ENCODE data around the gene CACNA1B. TPM values are rescaled to one million over a fixed set of nuclear protein-coding genes. Genes with fewer than 3 reads are reported as not detected.

CACNA1B gene
- total RNA-seq, 2 donors from 2014 or later = 3.6 to 7.9 TPM

- Mint-ChIP-seq H3K4me1 (no peaks in the 10 kb centered on the region), H3K27me3 (ENCODE audit: insufficient read depth) (no peaks in the 10 kb centered on the region), H3K36me3 (ENCODE audit: low read depth) (peaks cover 64% of the 10 kb centered on the region), H3K27ac (no peak overlapping the region), H3K4me3 (no peak overlapping the region), H3K9me3 (no peaks in the 10 kb centered on the region)
- H3K4me3 ChIP-seq (ENCODE audit: low read length) = no peak overlapping the region
- no peak for TF ChIP-seq CTCF (conservative IDR thresholded peaks at IDR 0.05)
- H3K27me3 ChIP-seq (ENCODE audit: control insufficient read depth, insufficient read depth, low read length, poor library complexity, severe bottlenecking) = no peaks in the 10 kb centered on the region
- no peak overlapping the region for H3K27ac ChIP-seq (ENCODE audit: low read depth, low read length)
- no peaks in the 10 kb centered on the region for H3K36me3 ChIP-seq (ENCODE audit: control insufficient read depth, insufficient read depth, low read length)
- H3K9me3 ChIP-seq (ENCODE audit: control insufficient read depth, low read length) = peaks cover 32% of the 10 kb centered on the region
- 73 to 90% methylated on average over 8 of the region's 8 CpGs for WGBS, 2 experiments (ENCODE audit: insufficient coverage in 1 of 2, insufficient read length in 1 of 2)
- peak; percentile 29 for DNase-seq
- no peak overlapping the region for H3K9ac ChIP-seq (ENCODE audit: extremely low read depth, low read length, poor library complexity, severe bottlenecking)
- no peaks in the 10 kb centered on the region for H3K4me1 ChIP-seq (ENCODE audit: control insufficient read depth, insufficient read depth, low read length)
These were observed 182.8 kb downstream of the CACNA1B start for GRCh38 chr9:138060365-138060764.

- peak; percentile 16 for DNase-seq
- H3K27me3 Mint-ChIP-seq (ENCODE audit: insufficient read depth) = no peaks in the 10 kb centered on the region
- H3K9ac ChIP-seq (ENCODE audit: extremely low read depth, low read length, poor library complexity, severe bottlenecking) = no peak overlapping the region
- no peak overlapping the region for H3K27ac ChIP-seq (ENCODE audit: low read depth, low read length)
- no peak for TF ChIP-seq CTCF (conservative IDR thresholded peaks at IDR 0.05)
- H3K27ac Mint-ChIP-seq = no peak overlapping the region
- H3K9me3 ChIP-seq (ENCODE audit: control insufficient read depth, low read length) = peaks cover 37% of the 10 kb centered on the region
- WGBS, 2 experiments (ENCODE audit: insufficient coverage in 1 of 2, insufficient read length in 1 of 2) = 83 to 94% methylated on average over 6 to 8 of the region's 8 CpGs
- H3K4me1 Mint-ChIP-seq = no peaks in the 10 kb centered on the region
- no peak overlapping the region for H3K4me3 ChIP-seq (ENCODE audit: low read length)
- H3K9me3 Mint-ChIP-seq = no peaks in the 10 kb centered on the region
- no peaks in the 10 kb centered on the region for H3K36me3 ChIP-seq (ENCODE audit: control insufficient read depth, insufficient read depth, low read length)
- H3K4me1 ChIP-seq (ENCODE audit: control insufficient read depth, insufficient read depth, low read length) = no peaks in the 10 kb centered on the region
- H3K4me3 Mint-ChIP-seq = no peak overlapping the region
- H3K36me3 Mint-ChIP-seq (ENCODE audit: low read depth) = peaks cover 66% of the 10 kb centered on the region
- no peaks in the 10 kb centered on the region for H3K27me3 ChIP-seq (ENCODE audit: control insufficient read depth, insufficient read depth, low read length, poor library complexity, severe bottlenecking)
These were observed 183.3 kb downstream of the CACNA1B start for GRCh38 chr9:138060881-138061280.

- H3K9ac ChIP-seq (ENCODE audit: extremely low read depth, low read length, poor library complexity, severe bottlenecking) = no peak overlapping the region
- Mint-ChIP-seq H3K27ac (no peak overlapping the region), H3K4me1 (no peaks in the 10 kb centered on the region), H3K36me3 (ENCODE audit: low read depth) (peaks cover 58% of the 10 kb centered on the region), H3K9me3 (no peaks in the 10 kb centered on the region), H3K4me3 (no peak overlapping the region), H3K27me3 (ENCODE audit: insufficient read depth) (no peaks in the 10 kb centered on the region)
- no peaks in the 10 kb centered on the region for H3K4me1 ChIP-seq (ENCODE audit: control insufficient read depth, insufficient read depth, low read length)
- H3K27me3 ChIP-seq (ENCODE audit: control insufficient read depth, insufficient read depth, low read length, poor library complexity, severe bottlenecking) = no peaks in the 10 kb centered on the region
- no peak overlapping the region for H3K27ac ChIP-seq (ENCODE audit: low read depth, low read length)
- DNase-seq = peak; percentile 48
- H3K4me3 ChIP-seq (ENCODE audit: low read length) = no peak overlapping the region
- no peaks in the 10 kb centered on the region for H3K36me3 ChIP-seq (ENCODE audit: control insufficient read depth, insufficient read depth, low read length)
- peaks cover 42% of the 10 kb centered on the region for H3K9me3 ChIP-seq (ENCODE audit: control insufficient read depth, low read length)
- WGBS, 2 experiments (ENCODE audit: insufficient coverage in 1 of 2, insufficient read length in 1 of 2) = 89 to 96% methylated on average over 3 to 6 of the region's 6 CpGs
- peak; percentile 48 for TF ChIP-seq CTCF (conservative IDR thresholded peaks at IDR 0.05)
These were observed 184.0 kb downstream of the CACNA1B start for GRCh38 chr9:138061631-138062030.

Measured in endodermal cell (in vitro differentiated cells).